ENCODE results near the gene NHSL1.

DNA sequence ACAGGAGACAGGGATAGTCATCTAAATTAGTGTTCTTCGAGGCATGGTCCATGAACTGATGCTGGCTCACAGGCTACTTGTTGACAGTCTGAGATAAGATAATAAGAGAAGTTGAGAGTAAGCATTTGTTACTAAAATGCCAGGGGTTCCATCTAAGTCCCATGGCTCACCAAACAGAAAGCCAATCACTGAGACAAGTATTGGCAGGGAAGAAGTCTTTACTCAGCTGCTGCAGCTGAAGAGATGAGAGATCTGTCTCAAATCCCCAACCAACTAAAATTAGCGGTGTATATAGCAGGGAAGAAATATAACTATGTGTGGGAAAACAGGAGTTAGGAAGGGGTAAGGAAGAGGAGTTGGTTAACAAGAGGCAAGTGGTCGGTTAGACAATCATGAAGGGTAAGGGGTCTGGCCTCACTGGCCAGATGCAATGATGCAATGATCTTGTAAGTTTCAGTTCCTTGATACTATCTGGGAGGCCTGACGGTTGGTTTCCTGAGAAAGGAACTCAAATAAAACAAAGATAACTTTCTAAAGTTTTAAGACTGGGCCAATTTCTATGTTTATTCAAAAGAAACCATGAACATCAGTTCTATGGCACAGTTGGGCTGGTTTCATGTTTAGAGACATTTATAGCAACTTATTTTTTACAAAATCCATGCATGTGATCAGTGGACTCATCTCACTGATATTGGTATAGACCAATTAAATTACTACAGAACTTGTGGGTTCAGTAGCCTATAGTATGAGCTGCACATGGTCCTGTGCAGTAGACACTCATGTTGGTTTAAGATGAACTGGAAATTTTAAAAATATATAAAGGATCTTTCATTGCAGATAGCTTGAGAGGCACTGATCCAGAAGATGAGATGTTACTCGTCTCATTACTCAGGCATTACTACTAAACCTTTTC is 105.2 kb downstream of the NHSL1 start:
- TF ChIP-seq, protein P1, sequence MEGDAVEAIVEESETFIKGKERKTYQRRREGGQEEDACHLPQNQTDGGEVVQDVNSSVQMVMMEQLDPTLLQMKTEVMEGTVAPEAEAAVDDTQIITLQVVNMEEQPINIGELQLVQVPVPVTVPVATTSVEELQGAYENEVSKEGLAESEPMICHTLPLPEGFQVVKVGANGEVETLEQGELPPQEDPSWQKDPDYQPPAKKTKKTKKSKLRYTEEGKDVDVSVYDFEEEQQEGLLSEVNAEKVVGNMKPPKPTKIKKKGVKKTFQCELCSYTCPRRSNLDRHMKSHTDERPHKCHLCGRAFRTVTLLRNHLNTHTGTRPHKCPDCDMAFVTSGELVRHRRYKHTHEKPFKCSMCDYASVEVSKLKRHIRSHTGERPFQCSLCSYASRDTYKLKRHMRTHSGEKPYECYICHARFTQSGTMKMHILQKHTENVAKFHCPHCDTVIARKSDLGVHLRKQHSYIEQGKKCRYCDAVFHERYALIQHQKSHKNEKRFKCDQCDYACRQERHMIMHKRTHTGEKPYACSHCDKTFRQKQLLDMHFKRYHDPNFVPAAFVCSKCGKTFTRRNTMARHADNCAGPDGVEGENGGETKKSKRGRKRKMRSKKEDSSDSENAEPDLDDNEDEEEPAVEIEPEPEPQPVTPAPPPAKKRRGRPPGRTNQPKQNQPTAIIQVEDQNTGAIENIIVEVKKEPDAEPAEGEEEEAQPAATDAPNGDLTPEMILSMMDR (IDR thresholded peaks at IDR 0.05): no peak
- TF ChIP-seq POLR2A (IDR thresholded peaks at IDR 0.05): no peak
